Measurements from ENCODE around the gene IGF2BP2.
A peak's percentile ranks its signal among the peaks of the same experiment; 100 is the strongest.

Gene IGF2BP2

DNA sequence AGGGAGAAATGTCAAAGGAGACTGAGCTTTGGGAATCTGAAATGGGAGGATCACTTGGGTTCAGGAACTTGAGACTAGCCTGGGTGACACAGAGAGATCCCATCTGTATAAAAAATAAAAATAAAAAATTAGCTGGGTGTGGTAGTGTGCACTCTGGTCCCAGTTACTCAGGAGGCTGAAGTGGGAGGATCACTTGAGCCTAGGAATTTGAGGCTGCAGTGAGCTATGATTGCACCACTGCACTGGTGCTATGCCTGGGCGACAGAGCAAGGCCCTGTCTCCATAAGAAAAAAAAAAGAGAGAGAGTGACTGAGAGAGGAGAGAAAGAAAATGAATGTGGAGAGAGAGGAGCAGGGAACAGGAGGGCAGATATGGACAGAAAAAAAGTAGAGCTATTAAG lies 165.9 kb downstream of the IGF2BP2 start:
- no peaks in the 10 kb centered on the region for H3K9me3 ChIP-seq (ENCODE audit: control insufficient read depth, low read length)
- H3K27ac ChIP-seq (ENCODE audit: low read depth, low read length, severe bottlenecking), result peak overlapping the region; percentile 79
- WGBS, 2 experiments (ENCODE audit: insufficient coverage in 2 of 2), result 83 to 100% methylated on average over 1 of the region's 1 CpG
- peaks cover 70% of the 10 kb centered on the region for H3K36me3 ChIP-seq (ENCODE audit: control insufficient read depth, insufficient read depth, low read length)
- no peak overlapping the region for H3K4me3 ChIP-seq (ENCODE audit: extremely low read depth, insufficient read depth, low read length, poor library complexity, severe bottlenecking)
- peaks cover 56% of the 10 kb centered on the region for H3K4me1 ChIP-seq (ENCODE audit: control insufficient read depth, insufficient read depth, low read length, poor library complexity, severe bottlenecking)

DNA sequence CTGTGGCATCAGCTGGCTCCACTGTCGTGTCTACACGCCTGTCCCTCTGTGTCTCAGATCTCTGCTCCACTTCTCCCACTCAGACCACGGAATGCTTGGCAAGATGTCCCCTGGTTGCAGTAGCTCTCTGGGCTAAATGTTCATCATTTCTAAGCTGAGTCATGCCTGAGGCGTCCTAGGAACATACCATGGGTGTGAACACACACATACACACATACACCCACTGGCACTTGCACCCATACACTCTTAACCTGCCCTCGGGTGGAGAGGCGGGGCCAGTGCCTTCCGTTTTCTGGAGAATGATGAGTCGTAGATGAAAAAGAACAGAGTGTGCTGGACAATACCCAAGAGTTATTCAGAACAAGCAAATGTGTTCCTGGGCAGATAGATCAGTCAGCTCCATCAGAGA lies 166.3 kb downstream of the IGF2BP2 start:
- WGBS, 2 experiments (ENCODE audit: insufficient coverage in 2 of 2), result 90 to 94% methylated on average over 5 to 6 of the region's 8 CpGs
- Histone ChIP-seq H3K4me1 (ENCODE audit: control insufficient read depth, insufficient read depth, low read length, poor library complexity, severe bottlenecking) (peaks cover 56% of the 10 kb centered on the region), H3K4me3 (ENCODE audit: extremely low read depth, insufficient read depth, low read length, poor library complexity, severe bottlenecking) (no peak overlapping the region), H3K9me3 (ENCODE audit: control insufficient read depth, low read length) (no peaks in the 10 kb centered on the region), H3K27ac (ENCODE audit: low read depth, low read length, severe bottlenecking) (peak overlapping the region; percentile 79), H3K36me3 (ENCODE audit: control insufficient read depth, insufficient read depth, low read length) (peaks cover 70% of the 10 kb centered on the region)

DNA sequence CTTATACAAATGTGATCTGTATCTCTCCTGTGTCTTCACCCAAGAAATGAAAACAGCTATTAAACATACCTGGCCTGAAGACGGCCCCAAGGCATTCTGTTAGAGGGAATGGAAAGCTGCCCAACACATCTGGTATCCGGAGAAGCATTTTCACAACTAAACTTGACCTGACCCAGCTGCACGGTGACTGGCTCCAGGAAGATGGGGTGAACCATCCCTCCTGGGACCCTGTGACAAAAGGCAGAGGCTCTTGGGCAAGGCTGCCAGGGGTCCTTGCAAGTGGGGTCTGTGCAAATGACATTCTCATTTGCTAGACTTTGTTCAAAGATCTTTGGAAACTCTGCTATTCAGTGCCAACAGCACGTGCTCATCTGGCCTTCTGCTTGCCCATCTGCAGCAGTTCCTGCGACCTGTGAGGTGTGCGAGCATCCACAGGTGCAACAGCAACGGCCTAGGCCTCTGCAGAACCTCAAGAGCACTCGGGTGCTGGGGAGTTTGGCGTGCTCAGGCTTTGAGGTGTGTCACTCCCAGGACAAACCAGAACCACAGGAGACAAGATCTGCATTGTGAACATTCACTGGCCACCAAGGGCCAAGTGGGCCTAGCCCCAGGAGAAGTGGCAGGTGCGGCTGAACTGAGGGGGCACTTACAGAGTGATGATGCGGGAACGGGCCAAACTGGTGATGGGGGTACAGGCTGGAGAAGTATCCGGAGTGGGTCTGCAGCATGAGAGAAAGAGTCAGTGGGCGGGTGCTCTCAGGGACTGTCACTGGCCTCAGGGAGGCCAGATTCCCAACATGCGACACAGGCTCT lies 166.9 kb downstream of the IGF2BP2 start:
- Histone ChIP-seq H3K36me3 (ENCODE audit: control insufficient read depth, insufficient read depth, low read length) (peaks cover 69% of the 10 kb centered on the region), H3K4me1 (ENCODE audit: control insufficient read depth, insufficient read depth, low read length, poor library complexity, severe bottlenecking) (peaks cover 56% of the 10 kb centered on the region), H3K4me3 (ENCODE audit: extremely low read depth, insufficient read depth, low read length, poor library complexity, severe bottlenecking) (no peak overlapping the region), H3K27ac (ENCODE audit: low read depth, low read length, severe bottlenecking) (peak overlapping the region; percentile 79), H3K9me3 (ENCODE audit: control insufficient read depth, low read length) (no peaks in the 10 kb centered on the region)
- WGBS, 2 experiments (ENCODE audit: insufficient coverage in 2 of 2), result 98% methylated on average over 14 to 15 of the region's 15 CpGs

DNA sequence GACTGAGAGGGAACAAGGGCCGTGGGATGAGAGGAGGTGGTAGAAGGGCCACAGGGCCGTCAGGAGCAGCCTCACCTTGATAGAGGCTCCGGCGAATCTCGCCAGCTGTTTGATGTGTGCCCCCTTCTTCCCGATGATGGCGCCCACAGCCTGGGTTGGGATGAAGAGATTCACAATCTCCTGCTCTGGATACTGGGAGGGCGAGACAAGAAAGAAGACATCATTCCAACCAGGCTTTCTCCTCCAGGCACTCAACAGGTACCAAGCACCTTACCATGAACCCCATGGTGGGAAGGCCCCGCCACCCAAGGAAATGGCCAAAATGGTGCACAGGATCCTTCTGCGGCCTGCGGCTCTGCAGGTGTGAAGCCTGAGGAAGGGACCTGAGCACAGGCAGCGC lies 167.6 kb downstream of the IGF2BP2 start:
- Histone ChIP-seq H3K27ac (ENCODE audit: low read depth, low read length, severe bottlenecking) (peak overlapping the region; percentile 79), H3K9me3 (ENCODE audit: control insufficient read depth, low read length) (no peaks in the 10 kb centered on the region), H3K4me1 (ENCODE audit: control insufficient read depth, insufficient read depth, low read length, poor library complexity, severe bottlenecking) (peaks cover 56% of the 10 kb centered on the region), H3K36me3 (ENCODE audit: control insufficient read depth, insufficient read depth, low read length) (peaks cover 71% of the 10 kb centered on the region), H3K4me3 (ENCODE audit: extremely low read depth, insufficient read depth, low read length, poor library complexity, severe bottlenecking) (no peak overlapping the region)
- WGBS, 2 experiments (ENCODE audit: insufficient coverage in 2 of 2), result 95 to 99% methylated on average over 9 to 11 of the region's 12 CpGs

DNA sequence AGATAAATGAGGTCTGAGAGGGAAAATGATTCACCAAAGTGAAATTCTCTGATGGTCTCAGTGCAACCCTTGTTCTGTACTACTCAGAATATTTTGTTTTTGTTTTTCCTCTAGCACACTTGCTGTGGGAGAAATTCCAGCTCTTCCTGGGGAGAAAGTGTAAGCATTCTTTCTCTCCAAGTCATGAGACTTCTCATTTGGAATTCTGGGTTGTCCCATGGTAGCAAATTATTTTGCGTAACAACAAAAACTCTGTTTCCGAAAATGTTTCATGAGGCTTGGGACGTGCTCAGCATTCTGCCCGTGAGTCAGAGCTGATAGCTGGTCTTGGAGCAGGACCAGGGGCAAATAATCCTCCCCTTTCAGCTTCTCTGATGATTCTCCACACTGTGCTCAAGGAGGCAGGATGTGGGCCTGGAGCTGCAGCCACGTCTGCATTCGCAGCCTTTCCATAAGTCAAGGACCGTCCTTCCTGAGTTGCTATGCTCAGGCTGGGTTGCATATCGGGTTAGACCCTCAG lies 168.5 kb downstream of the IGF2BP2 start:
- no peak overlapping the region for H3K4me3 ChIP-seq (ENCODE audit: extremely low read depth, insufficient read depth, low read length, poor library complexity, severe bottlenecking)
- peaks cover 79% of the 10 kb centered on the region for H3K36me3 ChIP-seq (ENCODE audit: control insufficient read depth, insufficient read depth, low read length)
- H3K4me1 ChIP-seq (ENCODE audit: control insufficient read depth, insufficient read depth, low read length, poor library complexity, severe bottlenecking), result peaks cover 49% of the 10 kb centered on the region
- peak overlapping the region; percentile 79 for H3K27ac ChIP-seq (ENCODE audit: low read depth, low read length, severe bottlenecking)
- 79 to 96% methylated on average over 4 to 7 of the region's 8 CpGs for WGBS, 2 experiments (ENCODE audit: insufficient coverage in 2 of 2)
- no peaks in the 10 kb centered on the region for H3K9me3 ChIP-seq (ENCODE audit: control insufficient read depth, low read length)

DNA sequence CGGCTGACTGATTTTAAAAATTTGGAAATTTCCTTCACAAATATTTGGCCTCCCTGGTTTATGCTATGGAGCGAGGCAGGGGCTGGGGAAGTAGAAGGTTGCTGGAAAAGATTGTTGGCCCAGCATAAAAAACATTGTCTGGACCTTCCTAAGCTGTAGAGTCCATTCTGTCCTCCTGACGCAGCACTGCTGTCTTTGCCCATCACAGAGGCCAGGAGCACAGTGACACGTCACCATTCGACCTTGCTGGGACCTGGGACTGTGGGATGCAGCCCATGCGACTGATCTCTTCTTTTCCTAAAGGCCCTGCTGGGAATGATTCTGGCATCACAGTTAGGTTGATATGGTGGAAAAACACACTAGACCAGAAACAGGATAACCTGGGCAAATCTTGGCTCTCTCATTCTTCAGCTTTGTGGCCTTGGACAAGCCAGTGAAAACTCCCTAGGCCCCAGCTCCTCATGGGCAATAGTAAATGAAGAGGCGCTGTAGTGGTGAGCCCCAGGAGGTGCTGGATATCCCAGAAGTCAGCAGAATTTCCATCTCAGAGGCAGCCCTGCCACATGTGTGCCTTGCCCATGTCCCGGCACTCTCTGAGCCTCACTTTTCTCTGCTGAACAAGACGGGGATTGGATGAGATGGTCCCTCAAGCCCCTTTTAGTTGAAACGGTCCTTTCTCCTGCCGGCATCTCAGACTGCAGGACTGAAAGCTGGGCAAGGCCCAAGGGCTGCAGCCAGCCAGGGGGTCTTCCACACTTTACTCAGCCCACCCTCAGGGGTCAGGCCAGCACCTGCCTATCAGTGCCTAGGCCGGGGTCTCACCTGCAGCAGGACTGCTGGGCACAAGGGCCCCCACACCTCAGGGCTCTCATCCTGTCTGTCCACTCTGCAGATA lies 169.2 kb downstream of the IGF2BP2 start:
- Histone ChIP-seq H3K4me3 (ENCODE audit: extremely low read depth, insufficient read depth, low read length, poor library complexity, severe bottlenecking) (no peak overlapping the region), H3K36me3 (ENCODE audit: control insufficient read depth, insufficient read depth, low read length) (peaks cover 86% of the 10 kb centered on the region), H3K9me3 (ENCODE audit: control insufficient read depth, low read length) (no peaks in the 10 kb centered on the region), H3K4me1 (ENCODE audit: control insufficient read depth, insufficient read depth, low read length, poor library complexity, severe bottlenecking) (peaks cover 49% of the 10 kb centered on the region), H3K27ac (ENCODE audit: low read depth, low read length, severe bottlenecking) (peak overlapping the region; percentile 79)
- 95 to 100% methylated on average over 6 to 11 of the region's 12 CpGs for WGBS, 2 experiments (ENCODE audit: insufficient coverage in 2 of 2)

DNA sequence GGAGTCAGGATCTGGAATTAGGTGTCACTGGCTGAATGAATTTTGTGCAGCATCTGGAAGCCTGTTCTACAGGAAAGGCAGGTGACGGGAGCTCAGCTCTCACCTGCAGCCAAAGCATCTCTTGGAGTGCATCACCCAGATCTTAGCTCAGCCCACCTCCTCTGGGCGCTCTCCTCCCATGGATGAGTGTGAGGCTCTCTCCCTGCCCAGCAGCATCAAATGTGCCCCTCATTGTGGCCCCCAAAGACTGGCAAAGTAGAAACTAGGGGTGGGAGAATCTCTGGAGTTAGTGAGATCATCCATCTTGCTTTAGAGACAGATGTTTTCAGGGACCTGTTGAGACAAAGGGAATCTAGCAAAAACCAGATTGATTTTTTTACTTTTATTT lies 170.1 kb downstream of the IGF2BP2 start:
- no peaks in the 10 kb centered on the region for H3K9me3 ChIP-seq (ENCODE audit: control insufficient read depth, low read length)
- H3K4me3 ChIP-seq (ENCODE audit: extremely low read depth, insufficient read depth, low read length, poor library complexity, severe bottlenecking), result no peak overlapping the region
- WGBS, 2 experiments (ENCODE audit: insufficient coverage in 2 of 2), result 79 to 95% methylated on average over 2 of the region's 2 CpGs
- H3K27ac ChIP-seq (ENCODE audit: low read depth, low read length, severe bottlenecking), result no peak overlapping the region
- peaks cover 90% of the 10 kb centered on the region for H3K36me3 ChIP-seq (ENCODE audit: control insufficient read depth, insufficient read depth, low read length)
- peaks cover 44% of the 10 kb centered on the region for H3K4me1 ChIP-seq (ENCODE audit: control insufficient read depth, insufficient read depth, low read length, poor library complexity, severe bottlenecking)

DNA sequence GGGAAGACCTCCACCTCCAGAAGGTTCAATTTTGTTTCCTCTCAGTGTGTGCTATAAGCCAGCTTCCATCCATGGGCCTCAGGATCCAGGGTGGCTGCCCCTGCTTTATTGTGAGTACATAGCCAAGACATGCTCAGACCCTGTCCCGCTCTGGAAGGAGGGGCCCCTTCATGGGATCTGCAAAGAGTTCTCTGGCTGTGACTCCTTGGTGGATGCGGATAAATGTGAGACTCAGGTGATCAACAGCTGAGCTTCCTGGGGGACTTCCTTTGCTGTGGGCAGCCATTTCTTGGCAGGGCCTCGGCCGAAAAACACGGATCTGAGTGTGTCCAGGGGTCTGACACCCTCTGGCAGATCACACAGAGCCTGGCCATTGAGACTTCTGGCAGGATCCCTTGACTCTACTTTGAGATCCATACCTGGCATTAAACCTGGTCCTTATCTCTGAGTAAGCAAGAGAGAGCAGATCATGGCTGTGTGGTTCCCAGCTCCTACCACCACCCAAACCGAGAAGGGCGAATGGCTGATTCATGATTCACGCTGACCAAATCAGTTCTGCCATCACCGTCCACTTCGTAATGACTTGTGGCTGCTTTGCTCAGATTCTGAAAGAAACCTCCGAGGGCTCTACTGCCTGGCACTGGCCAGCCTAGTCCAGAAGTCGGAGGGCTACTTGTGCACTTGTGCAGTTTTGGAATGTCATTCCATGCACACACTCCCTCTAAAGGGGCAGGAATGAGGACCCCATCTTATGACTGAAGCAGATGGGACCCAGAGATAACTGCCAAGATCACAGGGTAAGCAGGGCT lies 170.7 kb downstream of the IGF2BP2 start:
- Histone ChIP-seq H3K4me1 (ENCODE audit: control insufficient read depth, insufficient read depth, low read length, poor library complexity, severe bottlenecking) (peaks cover 38% of the 10 kb centered on the region), H3K4me3 (ENCODE audit: extremely low read depth, insufficient read depth, low read length, poor library complexity, severe bottlenecking) (no peak overlapping the region), H3K36me3 (ENCODE audit: control insufficient read depth, insufficient read depth, low read length) (peaks cover 92% of the 10 kb centered on the region), H3K27ac (ENCODE audit: low read depth, low read length, severe bottlenecking) (no peak overlapping the region), H3K9me3 (ENCODE audit: control insufficient read depth, low read length) (no peaks in the 10 kb centered on the region)
- WGBS, 2 experiments (ENCODE audit: insufficient coverage in 2 of 2), result 99% methylated on average over 12 of the region's 12 CpGs

DNA sequence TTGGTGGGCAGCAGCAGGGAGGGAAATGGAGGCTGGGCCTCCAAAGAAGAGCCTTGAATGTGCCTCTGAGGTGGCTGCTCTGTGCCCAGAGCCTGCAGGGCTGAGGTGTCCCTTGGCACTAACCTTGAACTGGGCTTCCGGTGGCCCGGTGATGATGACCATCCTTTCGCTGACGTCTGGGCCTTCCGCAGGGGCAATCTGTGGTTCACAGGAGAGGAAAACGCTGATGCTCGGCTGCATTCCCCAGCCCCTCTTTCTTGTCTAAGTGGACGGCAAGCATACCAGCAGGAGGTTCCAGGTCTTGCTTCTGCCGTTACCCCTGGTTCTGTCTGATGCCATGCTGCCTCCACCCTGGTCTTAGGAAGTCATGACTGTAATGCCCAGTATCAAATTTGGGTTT lies 172.9 kb downstream of the IGF2BP2 start:
- 96 to 100% methylated on average over 7 to 9 of the region's 9 CpGs for WGBS, 2 experiments (ENCODE audit: insufficient coverage in 2 of 2)
- peaks cover 20% of the 10 kb centered on the region for H3K4me1 ChIP-seq (ENCODE audit: control insufficient read depth, insufficient read depth, low read length, poor library complexity, severe bottlenecking)
- H3K27ac ChIP-seq (ENCODE audit: low read depth, low read length, severe bottlenecking), result no peak overlapping the region
- H3K36me3 ChIP-seq (ENCODE audit: control insufficient read depth, insufficient read depth, low read length), result peaks cover 92% of the 10 kb centered on the region
- H3K9me3 ChIP-seq (ENCODE audit: control insufficient read depth, low read length), result no peaks in the 10 kb centered on the region
- no peak overlapping the region for H3K4me3 ChIP-seq (ENCODE audit: extremely low read depth, insufficient read depth, low read length, poor library complexity, severe bottlenecking)

DNA sequence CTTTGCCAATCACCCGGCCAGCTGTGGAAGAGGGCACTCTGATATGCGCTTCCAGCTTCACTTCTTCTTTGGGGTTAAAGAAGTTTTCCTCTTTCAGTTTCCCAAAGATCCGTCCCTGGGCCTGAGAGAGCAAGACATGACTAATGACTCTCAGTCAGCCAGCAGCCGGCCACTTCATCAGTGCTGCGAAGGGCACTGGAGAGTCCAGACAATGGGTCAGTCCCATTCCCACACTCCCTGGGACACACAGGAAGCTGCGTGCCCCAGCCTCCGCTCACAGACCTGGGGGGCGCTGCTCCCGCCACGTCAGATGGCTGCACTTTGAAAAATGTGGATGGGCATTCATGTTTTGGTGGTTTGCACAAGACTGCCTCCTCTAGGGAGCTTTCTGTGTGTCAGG lies 175.4 kb downstream of the IGF2BP2 start:
- Histone ChIP-seq H3K4me3 (ENCODE audit: extremely low read depth, insufficient read depth, low read length, poor library complexity, severe bottlenecking) (no peak overlapping the region), H3K36me3 (ENCODE audit: control insufficient read depth, insufficient read depth, low read length) (peaks cover 98% of the 10 kb centered on the region), H3K27ac (ENCODE audit: low read depth, low read length, severe bottlenecking) (no peak overlapping the region), H3K9me3 (ENCODE audit: control insufficient read depth, low read length) (no peaks in the 10 kb centered on the region), H3K4me1 (ENCODE audit: control insufficient read depth, insufficient read depth, low read length, poor library complexity, severe bottlenecking) (peaks cover 18% of the 10 kb centered on the region)
- 95 to 98% methylated on average over 5 to 6 of the region's 10 CpGs for WGBS, 2 experiments (ENCODE audit: insufficient coverage in 2 of 2)
